ENCODE data around the gene ABLIM3. TPM values are rescaled to one million over a fixed set of nuclear protein-coding genes. Genes with fewer than 3 reads are reported as not detected.

ABLIM3 gene
- total RNA-seq, 1 donor = 24.9 TPM

DNA sequence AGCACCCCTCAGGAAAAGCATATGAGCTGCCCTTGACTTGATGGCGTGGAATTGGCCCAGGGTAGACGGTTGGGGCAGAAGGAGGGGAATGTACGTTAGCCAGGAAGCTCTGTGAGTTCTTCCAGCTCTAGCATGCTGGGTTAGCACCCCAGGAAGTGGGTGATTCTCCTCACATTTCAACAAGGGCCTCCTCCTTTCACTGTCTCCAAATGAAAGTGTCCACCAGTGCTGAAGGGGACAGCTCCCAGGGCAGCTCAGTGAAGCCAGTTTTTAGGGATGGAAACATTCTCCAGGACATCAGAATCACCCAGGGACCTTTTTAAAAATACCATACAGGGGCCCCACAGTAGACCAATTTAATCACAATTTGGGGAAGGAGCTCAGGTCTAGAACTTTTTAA, 113.2 kb downstream of the ABLIM3 start:
- no peak overlapping the region for H3K4me3 ChIP-seq (ENCODE audit: low read depth, low read length)
- TF ChIP-seq, protein P1, sequence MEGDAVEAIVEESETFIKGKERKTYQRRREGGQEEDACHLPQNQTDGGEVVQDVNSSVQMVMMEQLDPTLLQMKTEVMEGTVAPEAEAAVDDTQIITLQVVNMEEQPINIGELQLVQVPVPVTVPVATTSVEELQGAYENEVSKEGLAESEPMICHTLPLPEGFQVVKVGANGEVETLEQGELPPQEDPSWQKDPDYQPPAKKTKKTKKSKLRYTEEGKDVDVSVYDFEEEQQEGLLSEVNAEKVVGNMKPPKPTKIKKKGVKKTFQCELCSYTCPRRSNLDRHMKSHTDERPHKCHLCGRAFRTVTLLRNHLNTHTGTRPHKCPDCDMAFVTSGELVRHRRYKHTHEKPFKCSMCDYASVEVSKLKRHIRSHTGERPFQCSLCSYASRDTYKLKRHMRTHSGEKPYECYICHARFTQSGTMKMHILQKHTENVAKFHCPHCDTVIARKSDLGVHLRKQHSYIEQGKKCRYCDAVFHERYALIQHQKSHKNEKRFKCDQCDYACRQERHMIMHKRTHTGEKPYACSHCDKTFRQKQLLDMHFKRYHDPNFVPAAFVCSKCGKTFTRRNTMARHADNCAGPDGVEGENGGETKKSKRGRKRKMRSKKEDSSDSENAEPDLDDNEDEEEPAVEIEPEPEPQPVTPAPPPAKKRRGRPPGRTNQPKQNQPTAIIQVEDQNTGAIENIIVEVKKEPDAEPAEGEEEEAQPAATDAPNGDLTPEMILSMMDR (IDR thresholded peaks at IDR 0.05; ENCODE audit: insufficient read depth, low read length) = no peak
- DNase-seq (ENCODE audit: low read depth) = peak; percentile 29

DNA sequence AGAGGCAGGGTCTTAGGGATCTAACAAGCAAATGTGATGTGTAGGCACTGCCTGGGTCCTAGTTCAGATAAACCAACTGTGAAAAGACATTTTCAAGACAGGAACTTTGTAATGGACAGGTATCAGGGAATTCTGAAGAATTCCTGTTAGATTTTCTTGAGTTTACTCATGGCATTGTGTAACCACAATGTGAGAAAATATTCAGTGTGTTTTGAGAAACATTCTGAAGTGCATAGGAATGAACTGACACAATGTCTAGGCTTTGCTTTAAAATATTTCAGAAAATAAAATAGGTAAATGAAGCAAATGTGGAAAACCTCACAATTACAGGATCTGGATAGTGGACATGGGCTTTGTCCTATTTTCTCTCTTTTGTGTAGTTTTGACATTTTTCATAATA, 115.2 kb downstream of the ABLIM3 start:
- no peak overlapping the region for H3K4me3 ChIP-seq (ENCODE audit: low read depth, low read length)
- DNase-seq (ENCODE audit: low read depth) = no peak
- TF ChIP-seq, protein P1 (IDR thresholded peaks at IDR 0.05; ENCODE audit: insufficient read depth, low read length) = no peak

DNA sequence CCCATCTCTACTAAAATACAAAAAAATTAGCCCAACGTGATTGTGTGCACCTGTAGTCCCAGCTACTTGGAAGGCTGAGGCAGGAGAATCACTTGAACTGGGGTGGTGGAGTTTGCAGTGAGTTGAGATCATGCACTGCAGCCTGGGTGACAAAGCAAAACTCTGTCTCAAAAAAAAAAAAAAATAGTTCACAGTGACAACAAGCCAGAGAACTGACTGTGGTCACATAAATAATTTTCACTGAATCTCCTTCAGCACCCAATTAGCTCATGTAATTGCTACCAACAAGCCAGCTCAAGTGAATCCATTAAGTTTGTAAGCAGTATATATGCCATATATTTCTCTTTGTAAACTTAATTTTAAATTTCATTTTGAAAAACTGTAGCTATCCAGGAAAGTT, 115.8 kb downstream of the ABLIM3 start:
- TF ChIP-seq, protein P1 (IDR thresholded peaks at IDR 0.05; ENCODE audit: insufficient read depth, low read length) = no peak
- DNase-seq (ENCODE audit: low read depth) = no peak
- no peak overlapping the region for H3K4me3 ChIP-seq (ENCODE audit: low read depth, low read length)

DNA sequence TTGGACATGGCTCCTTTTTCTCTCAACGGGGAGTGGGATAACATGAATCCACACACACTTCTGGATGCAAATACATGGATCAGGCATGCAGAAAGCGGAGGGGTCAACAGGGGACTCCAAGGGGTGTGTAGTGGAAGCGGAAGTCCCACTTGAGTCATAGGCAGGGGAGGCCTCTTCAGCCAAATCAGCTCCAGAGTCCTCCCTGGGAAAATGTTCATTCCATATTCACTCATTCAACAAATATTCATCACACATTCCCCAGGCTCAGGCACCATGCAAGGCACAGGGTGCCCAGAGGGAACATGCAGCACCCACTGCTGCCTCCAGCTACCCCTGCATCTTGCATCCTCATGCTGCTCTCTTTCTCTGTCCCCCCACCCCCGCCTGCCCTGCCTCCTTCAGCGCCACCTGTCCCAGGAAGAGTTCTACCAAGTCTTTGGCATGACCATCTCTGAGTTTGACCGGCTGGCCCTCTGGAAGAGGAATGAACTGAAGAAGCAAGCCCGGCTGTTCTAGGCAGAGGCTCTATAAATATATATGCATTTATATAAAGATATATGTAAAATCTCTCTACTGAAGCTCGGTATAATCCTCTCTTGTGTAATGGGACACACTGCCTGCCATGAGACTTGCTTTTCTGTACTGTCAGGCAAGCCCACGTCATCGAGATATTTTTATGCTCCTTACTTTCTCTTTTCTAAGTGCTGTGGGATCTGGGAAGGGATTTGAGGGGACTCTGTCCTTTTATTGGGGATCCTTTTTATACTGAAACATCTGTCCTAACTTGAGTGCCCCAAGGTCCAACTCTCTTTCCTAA, 116.8 kb downstream of the ABLIM3 start:
- no peak overlapping the region for H3K4me3 ChIP-seq (ENCODE audit: low read depth, low read length)
- peak; percentile 35 for DNase-seq (ENCODE audit: low read depth)
- TF ChIP-seq, protein P1 (IDR thresholded peaks at IDR 0.05; ENCODE audit: insufficient read depth, low read length) = no peak

DNA sequence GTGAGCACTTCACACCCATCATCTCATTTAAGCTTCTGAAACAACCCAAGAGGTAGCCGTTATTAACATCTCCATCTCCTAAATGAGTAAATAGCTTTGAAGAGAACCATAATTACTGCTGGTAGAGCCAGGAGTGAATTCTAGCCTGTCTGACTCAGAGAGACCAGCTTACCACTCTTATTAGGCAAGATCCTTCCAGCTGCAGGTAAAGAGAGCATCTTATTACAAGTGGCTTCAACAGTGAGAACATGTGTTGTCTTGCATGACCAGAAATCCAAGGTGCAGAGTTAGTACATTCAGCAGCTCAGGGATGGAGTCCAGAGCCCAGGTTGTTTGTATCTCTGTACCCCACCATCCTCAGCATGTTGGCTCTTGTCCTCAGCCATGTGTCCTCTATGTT, 119.5 kb downstream of the ABLIM3 start:
- TF ChIP-seq, protein P1 (IDR thresholded peaks at IDR 0.05; ENCODE audit: insufficient read depth, low read length) = no peak
- no peak for DNase-seq (ENCODE audit: low read depth)

DNA sequence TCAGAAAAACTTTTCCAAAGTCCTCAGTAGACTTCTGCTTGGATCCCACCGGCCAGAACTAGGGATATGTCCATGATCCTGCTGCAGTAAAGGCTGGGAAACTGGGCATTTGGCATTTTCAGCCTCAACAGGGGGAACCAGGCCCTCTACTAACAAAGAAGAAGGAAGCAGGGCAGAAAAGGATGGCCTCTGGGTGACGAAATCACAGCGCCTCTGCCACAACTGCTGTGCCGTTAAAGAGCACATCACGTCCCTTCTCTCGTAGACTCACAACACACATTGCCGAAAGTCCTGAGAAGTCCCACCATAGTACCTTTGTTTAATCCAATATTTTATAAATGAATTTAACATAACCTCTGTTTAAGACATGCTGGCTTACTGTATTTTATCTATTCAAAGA, 120.0 kb downstream of the ABLIM3 start:
- no peak for DNase-seq (ENCODE audit: low read depth)

More for the DNA sequence above, 119.5 kb downstream of the ABLIM3 start:
- H3K4me3 ChIP-seq (ENCODE audit: low read depth, low read length) = no peak overlapping the region

More for the DNA sequence above, 120.0 kb downstream of the ABLIM3 start:
- TF ChIP-seq, protein P1 (IDR thresholded peaks at IDR 0.05; ENCODE audit: insufficient read depth, low read length) = no peak
- no peak overlapping the region for H3K4me3 ChIP-seq (ENCODE audit: low read depth, low read length)
